Pons (tissue), 1 donor: ENCODE data around the gene ADAMTSL1.
A peak's percentile ranks its signal among the peaks of the same experiment; 100 is the strongest.

Experiments
- DNase-seq: peaks from one replicate; pipeline ENCODE4 v3.0.0-alpha.2; 2016; ENCODE audit warnings: low spot score

Gene ADAMTSL1

GRCh38 chr9:18467696-18468095, 6.3 kb upstream of the ADAMTSL1 start:
- DNase-seq: no peak

- no peak for DNase-seq
Measured at GRCh38 chr9:18472435-18472834, 1.5 kb upstream of the ADAMTSL1 start.

- no peak for DNase-seq
Measured at GRCh38 chr9:18472841-18473251, 1.1 kb upstream of the ADAMTSL1 start.

GRCh38 chr9:18474783-18475182, 830 bp downstream of the ADAMTSL1 start:
- no peak for DNase-seq

GRCh38 chr9:18477121-18477660, 3.2 kb downstream of the ADAMTSL1 start:
- no peak for DNase-seq

GRCh38 chr9:18477719-18478118, 3.8 kb downstream of the ADAMTSL1 start:
- no peak for DNase-seq

GRCh38 chr9:18478501-18479361, 4.8 kb downstream of the ADAMTSL1 start:
- peak; percentile 80 for DNase-seq

- no peak for DNase-seq
Measured at GRCh38 chr9:18479405-18479804, 5.5 kb downstream of the ADAMTSL1 start.

GRCh38 chr9:18480662-18481093, 6.7 kb downstream of the ADAMTSL1 start:
- DNase-seq: no peak

GRCh38 chr9:18482371-18482770, 8.4 kb downstream of the ADAMTSL1 start:
- DNase-seq: no peak

- no peak for DNase-seq
Measured at GRCh38 chr9:18485714-18486113, 11.8 kb downstream of the ADAMTSL1 start.

- DNase-seq: no peak
Measured at GRCh38 chr9:18487611-18488010, 13.7 kb downstream of the ADAMTSL1 start.

GRCh38 chr9:18488886-18489285, 14.9 kb downstream of the ADAMTSL1 start:
- no peak for DNase-seq

GRCh38 chr9:18489861-18490260, 15.9 kb downstream of the ADAMTSL1 start:
- DNase-seq: no peak

- DNase-seq: no peak
Measured at GRCh38 chr9:18490641-18491370, 16.9 kb downstream of the ADAMTSL1 start.

- DNase-seq: no peak
Measured at GRCh38 chr9:18492612-18493011, 18.7 kb downstream of the ADAMTSL1 start.

GRCh38 chr9:18493451-18493993, 19.6 kb downstream of the ADAMTSL1 start:
- DNase-seq: no peak

- DNase-seq: no peak
Measured at GRCh38 chr9:18495065-18495464, 21.1 kb downstream of the ADAMTSL1 start.

GRCh38 chr9:18496256-18497000, 22.5 kb downstream of the ADAMTSL1 start:
- DNase-seq: no peak

- no peak for DNase-seq
Measured at GRCh38 chr9:18499062-18499461, 25.1 kb downstream of the ADAMTSL1 start.

GRCh38 chr9:18499980-18500379, 26.0 kb downstream of the ADAMTSL1 start:
- DNase-seq: no peak

GRCh38 chr9:18500451-18500850, 26.5 kb downstream of the ADAMTSL1 start:
- DNase-seq: no peak
